Mucosa of gallbladder (tissue), 1 donor: ENCODE data around the gene CARMIL1. TPM values are rescaled to one million over a fixed set of nuclear protein-coding genes. Genes with fewer than 3 reads are reported as not detected.
A peak's percentile ranks its signal among the peaks of the same experiment; 100 is the strongest.

ENCODE experiments used
- DNase-seq: peaks from one replicate; pipeline ENCODE4 v3.0.0-alpha.2; 2020; ENCODE audit warnings: low spot score
- total RNA-seq: library from RNA; stranded (reverse); gene quantifications from one replicate; pipeline ENCODE4 v1.2.1, GENCODE V29; 2021
- donor health status: DM: no; HTN: no; CAD: no.

Gene CARMIL1
- total RNA-seq = 38.6 TPM

GRCh38 chr6:25278914-25279747 lies at the start of gene CARMIL1:
Gene CARMIL1 (plus strand): TSS chr6:25279374. CDS start chr6:25279796, 422 bp downstream.
- DNase-seq = peak; percentile 88

GRCh38 chr6:25229671-25230321 lies 49.4 kb upstream of the CARMIL1 start:
- no peak for DNase-seq

GRCh38 chr6:25232479-25232878 lies 46.7 kb upstream of the CARMIL1 start:
- DNase-seq = no peak

GRCh38 chr6:25233226-25233625 lies 45.9 kb upstream of the CARMIL1 start:
- no peak for DNase-seq

GRCh38 chr6:25237579-25237978 lies 41.6 kb upstream of the CARMIL1 start:
- no peak for DNase-seq

- DNase-seq = no peak
Measured at GRCh38 chr6:25239059-25239458, 40.1 kb upstream of the CARMIL1 start.

- DNase-seq = no peak
Measured at GRCh38 chr6:25239498-25239897, 39.7 kb upstream of the CARMIL1 start.

- DNase-seq = no peak
Measured at GRCh38 chr6:25242567-25242966, 36.6 kb upstream of the CARMIL1 start.

- no peak for DNase-seq
Measured at GRCh38 chr6:25244865-25245264, 34.3 kb upstream of the CARMIL1 start.

GRCh38 chr6:25248123-25248522 lies 31.1 kb upstream of the CARMIL1 start:
- no peak for DNase-seq

GRCh38 chr6:25249133-25249532 lies 30.0 kb upstream of the CARMIL1 start:
- no peak for DNase-seq

- no peak for DNase-seq
Measured at GRCh38 chr6:25250878-25251277, 28.3 kb upstream of the CARMIL1 start.

- DNase-seq = no peak
Measured at GRCh38 chr6:25251426-25251825, 27.7 kb upstream of the CARMIL1 start.

GRCh38 chr6:25253351-25253750 lies 25.8 kb upstream of the CARMIL1 start:
- DNase-seq = no peak

GRCh38 chr6:25254671-25255070 lies 24.5 kb upstream of the CARMIL1 start:
- no peak for DNase-seq

- DNase-seq = no peak
Measured at GRCh38 chr6:25257686-25258348, 21.4 kb upstream of the CARMIL1 start.

GRCh38 chr6:25259756-25260155 lies 19.4 kb upstream of the CARMIL1 start:
- no peak for DNase-seq

- DNase-seq = no peak
Measured at GRCh38 chr6:25263657-25264056, 15.5 kb upstream of the CARMIL1 start.

- no peak for DNase-seq
Measured at GRCh38 chr6:25266456-25267100, 12.6 kb upstream of the CARMIL1 start.

GRCh38 chr6:25267662-25268061 lies 11.5 kb upstream of the CARMIL1 start:
- no peak for DNase-seq

GRCh38 chr6:25270559-25270958 lies 8.6 kb upstream of the CARMIL1 start:
- DNase-seq = no peak

- no peak for DNase-seq
Measured at GRCh38 chr6:25275436-25275835, 3.7 kb upstream of the CARMIL1 start.
